ENCODE results near the gene ME3.

Gene ME3

DNA sequence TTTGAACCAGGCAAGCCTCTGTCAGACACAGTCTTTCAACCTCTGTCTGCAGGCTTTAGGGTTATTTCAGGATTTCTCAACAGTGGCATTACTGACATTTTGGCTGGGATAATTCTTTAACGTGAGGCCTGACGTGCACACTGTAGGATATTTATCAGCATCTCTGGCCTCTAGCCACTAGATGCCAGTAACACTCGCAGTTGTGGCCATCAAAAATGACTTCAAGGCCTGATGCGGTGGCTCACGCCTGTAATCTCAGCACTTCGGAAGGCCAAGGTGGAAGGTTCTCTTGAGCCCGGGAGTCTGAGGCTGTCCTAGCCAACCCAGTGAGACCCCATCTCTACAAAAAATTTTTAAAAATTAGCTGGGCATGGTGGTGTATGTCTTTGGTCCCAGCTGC, 184.7 kb downstream of the ME3 start:
- DNase-seq (ENCODE audit: low read depth): no peak

GRCh38 chr11:86486261-86487030, 186.0 kb downstream of the ME3 start:
- DNase-seq (ENCODE audit: low read depth): no peak

GRCh38 chr11:86484795-86485166, 187.6 kb downstream of the ME3 start:
- peak; percentile 49 for DNase-seq (ENCODE audit: low read depth)

DNA sequence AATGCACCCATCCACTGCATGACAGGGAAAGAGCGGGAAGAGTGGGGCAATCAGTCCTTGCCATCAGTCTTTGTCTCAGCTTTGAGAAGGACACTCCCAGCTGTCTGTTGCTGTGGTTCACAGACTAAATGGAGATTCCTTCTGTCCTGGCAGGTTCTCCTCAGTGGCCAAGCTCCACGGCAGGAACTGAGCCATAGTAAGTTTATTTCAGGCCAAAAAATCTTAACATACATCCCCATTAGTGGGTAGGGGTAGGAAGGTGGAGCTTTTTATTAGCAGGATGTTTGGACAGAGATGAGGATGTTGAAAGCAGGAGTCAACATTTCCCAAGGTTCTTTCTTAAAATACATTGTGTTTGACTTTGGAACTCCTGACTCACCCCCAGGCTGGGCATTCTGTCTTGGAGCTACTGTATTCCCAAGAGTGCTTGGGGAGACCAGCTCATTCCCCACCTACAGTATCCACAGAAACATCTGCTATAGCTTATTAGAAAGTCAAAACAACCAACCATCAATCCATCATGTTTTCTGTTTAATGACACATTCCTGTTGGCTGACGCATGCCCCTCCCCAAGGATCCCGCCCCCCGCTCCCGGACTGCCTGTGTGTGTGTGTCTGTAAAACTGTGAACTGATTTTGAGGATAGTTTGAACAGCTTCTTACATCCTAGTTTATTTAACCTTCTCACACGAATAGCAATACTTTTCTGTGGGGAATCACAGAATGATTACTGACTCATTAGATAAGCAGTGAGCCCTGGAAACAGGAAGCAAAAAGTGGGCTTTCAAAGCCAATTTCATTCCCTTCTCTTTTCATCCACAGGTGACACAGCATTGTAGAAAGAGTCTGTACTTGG, 188.2 kb downstream of the ME3 start:
- peak; percentile 98 for DNase-seq (ENCODE audit: low read depth)

DNA sequence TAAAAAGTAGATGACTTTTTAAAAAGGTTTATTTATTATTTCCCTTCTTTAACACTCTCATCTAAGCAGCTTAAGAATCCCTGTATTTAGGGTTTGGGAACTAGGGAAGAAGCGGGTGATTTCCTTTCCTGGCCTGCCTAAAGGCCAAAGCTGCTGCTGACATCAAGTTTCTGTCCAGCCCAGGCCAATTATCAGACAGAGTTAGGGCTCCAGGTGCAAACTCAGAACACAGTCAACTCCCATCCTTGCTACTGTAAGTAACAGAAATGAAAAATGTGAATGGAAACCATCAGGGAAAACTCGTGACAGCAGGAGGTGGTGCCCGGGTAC, 188.8 kb downstream of the ME3 start:
- no peak for DNase-seq (ENCODE audit: low read depth)

GRCh38 chr11:86482692-86483091, 189.7 kb downstream of the ME3 start:
- no peak for DNase-seq (ENCODE audit: low read depth)

- no peak for DNase-seq (ENCODE audit: low read depth)
These were observed 191.0 kb downstream of the ME3 start for GRCh38 chr11:86481399-86481798.

GRCh38 chr11:86478348-86478747, 194.1 kb downstream of the ME3 start:
- no peak for DNase-seq (ENCODE audit: low read depth)

DNA sequence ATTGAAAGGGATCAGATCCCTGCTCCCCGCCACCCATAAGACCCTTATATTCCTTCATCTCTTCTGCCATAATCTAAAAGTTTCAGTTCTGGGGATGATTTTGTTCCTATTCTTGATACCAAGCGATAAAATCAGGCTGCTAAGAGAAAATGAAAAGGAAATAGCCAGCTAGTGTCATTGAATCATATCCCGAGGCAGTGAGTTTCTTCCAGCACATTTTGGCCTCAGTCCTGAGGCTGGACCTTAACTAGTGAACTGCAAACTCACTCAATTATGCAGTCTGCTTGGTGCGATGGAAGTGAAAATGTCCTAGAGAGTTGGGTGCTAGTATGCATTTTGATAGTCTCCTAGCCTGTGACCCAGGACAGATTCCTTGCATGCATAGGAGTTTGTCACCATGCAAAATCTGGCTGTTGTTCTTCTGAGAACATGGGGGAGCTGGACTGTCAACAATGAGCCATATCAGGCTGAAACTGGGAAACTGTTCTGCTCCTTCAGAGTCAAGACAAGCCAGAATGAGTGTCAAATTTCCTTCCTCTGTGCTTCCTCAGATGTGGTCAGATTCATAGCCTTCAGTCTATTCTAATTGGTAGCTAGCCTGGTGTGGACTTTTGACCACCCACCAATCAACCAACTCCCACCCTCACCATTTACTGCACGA, 194.8 kb downstream of the ME3 start:
- peak; percentile 65 for DNase-seq (ENCODE audit: low read depth)

GRCh38 chr11:86476109-86476861, 196.1 kb downstream of the ME3 start:
- DNase-seq (ENCODE audit: low read depth): no peak

- DNase-seq (ENCODE audit: low read depth): no peak
These were observed 197.4 kb downstream of the ME3 start for GRCh38 chr11:86475027-86475426.

DNA sequence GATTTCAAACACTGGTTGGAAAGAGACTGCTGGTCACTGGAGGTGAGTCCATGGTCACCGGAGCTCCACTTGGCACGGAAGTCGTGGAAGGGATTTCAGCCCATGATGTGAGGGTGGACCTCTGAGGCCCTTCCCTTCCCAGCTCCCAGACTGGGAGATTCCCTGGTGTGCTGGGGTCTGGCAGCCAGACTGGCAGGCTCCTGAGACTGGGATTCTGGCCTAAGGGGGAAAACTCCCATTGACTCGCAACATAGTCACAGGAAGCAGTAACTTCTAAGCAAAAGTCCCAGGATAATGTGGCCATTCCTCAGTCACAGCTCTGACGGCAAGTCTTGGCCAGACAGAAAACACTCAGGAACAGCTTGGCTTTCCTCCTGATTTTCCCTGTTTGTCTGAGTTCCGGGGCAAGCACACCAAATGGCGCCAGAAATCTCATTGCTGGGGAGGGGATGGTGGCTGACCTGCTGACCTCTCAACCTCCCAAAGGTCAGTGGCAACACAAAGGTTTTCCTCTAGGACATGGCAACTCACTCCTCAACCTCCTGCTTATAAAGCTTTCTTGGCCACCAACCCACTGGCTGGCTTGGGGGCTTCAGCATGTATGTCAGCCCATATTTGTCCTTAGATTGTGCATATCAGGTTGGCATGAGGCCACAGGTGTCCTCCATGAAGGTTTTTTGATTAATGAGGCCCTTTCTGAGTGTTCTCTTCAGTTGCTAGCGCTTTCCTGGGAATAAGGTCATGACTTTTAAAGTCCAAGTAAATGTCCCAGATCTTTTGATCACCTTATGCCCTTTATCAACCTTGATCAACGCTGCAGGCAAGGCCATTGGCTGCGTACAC, 198.2 kb downstream of the ME3 start:
- peak; percentile 78 for DNase-seq (ENCODE audit: low read depth)

DNA sequence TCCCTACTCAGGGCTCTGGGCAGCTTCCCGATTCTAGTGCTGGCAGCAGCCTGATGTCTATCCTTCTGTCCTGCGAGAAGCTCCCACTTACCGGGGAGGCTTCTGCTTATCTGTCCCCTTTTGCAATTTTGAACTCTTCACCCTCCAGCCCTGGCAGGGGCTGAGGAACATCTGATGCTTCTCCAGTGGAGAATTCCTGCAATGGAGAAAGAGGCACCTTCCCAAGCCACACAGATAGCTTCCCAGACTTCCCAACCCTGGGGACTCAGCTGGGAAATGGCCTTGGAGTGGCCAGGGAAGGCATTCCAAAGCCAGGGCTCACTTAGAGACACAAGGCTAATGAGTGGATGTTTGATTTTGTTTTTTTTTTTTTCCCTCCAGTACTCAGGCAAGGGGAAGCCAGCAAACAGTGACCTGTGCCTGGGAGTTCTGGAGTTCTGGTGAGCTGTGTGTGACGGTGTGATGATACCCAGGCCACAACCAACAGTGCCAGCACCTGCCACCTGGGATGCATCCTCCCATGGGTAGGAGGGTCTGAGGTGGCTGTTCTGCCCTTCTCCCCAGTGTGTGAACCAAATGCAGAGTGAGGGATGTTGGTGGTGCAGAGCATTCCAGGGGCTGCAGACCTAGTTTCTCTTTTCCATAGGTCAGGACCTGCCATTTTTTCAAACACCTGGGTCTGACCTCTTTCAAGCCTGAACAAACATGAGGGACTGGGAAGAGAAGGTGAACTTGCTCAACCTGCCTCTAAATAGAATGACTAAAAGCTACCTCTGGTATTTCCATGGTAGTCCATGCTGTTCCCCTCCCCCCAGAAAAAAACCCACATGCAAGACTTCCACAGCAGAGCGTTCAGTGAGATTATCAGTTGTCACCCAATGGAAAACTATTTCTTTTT, 202.7 kb downstream of the ME3 start:
- peak; percentile 70 for DNase-seq (ENCODE audit: low read depth)

DNA sequence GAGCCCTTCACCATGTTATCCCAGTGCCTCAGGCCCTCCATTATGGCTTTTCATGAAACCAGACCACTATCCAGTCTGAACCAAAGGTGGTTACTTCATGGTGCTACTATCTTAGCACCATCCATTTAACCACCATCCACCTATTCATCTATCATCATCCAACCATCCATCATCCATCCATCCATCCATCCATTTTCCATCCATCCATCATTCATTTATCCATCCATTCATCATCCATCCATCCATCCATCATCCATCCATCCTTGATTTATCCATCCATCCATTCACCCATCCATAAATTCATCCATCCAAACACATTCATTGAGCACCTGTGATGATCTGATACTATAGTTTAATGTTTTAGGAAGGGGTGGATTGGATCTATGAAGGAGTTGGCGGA, 204.2 kb downstream of the ME3 start:
- DNase-seq (ENCODE audit: low read depth): no peak

- no peak for DNase-seq (ENCODE audit: low read depth)
These were observed 207.8 kb downstream of the ME3 start for GRCh38 chr11:86464509-86465221.

GRCh38 chr11:86463955-86464354, 208.5 kb downstream of the ME3 start:
- no peak for DNase-seq (ENCODE audit: low read depth)

DNA sequence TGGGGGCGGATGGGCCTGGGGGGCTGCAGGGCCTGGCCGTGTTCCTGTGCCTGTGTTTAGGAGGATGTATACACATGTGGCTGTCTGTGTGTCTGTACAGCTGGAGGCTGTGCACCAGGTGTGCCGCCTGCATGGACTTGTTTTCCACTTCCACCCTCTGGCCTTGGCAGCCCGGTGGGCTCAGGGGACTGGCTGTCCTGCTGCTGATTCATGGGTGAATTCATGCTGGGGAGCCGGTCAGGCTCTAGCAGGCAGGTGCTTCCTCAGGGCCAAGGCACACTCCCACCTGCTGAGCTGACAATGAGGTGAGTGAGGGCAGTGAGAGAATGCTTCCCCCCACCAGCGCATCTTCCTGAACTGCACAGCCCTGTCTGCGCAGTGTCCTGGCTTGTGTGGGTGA, 209.3 kb downstream of the ME3 start:
- DNase-seq (ENCODE audit: low read depth): no peak

GRCh38 chr11:86461892-86462291, 210.5 kb downstream of the ME3 start:
- no peak for DNase-seq (ENCODE audit: low read depth)
